Uterus (tissue), 2 donors: ENCODE results near the gene RGS7.

ENCODE experiments used
- POLR2A ChIP-seq, 2 donors: fragments of 450-650 bp; IDR thresholded peaks; one replicate each; pipeline ENCODE4 v1.6.1; 2016; ENCODE audit warnings: antibody characterized with exemption in 2 of 2, mild to moderate bottlenecking in 1 of 2, moderate library complexity in 1 of 2
- TF ChIP-seq, protein P1 (sequence below), 4 experiments: fragments of 200-600 bp in 2 of 4; fragments of 450-650 bp in 2 of 4; sonication (generic) in 2 of 4; IDR thresholded peaks; one replicate each; pipeline ENCODE4 v1.5.1; 2016 to 2019; ENCODE audit warnings: antibody characterized with exemption in 4 of 4, mild to moderate bottlenecking in 2 of 4, moderate library complexity in 1 of 4

DNA sequence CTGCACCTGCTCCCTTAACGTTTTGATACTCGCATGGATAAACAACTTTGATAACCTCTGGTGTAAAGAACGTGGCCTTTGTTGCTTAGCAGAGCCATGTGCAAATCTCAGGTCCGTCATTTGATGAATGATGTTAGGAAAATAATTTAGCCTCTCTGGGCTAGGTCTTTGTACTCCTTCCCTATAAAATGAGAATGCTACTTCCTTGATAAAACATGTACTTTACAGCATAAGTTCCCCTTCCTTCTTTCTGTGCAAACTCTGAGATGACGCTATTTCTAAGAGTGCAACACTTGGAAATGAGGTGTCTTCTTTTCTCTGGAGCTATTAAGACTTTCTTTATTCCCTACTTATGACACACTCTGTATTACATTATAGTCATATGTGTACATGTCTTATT is 243.4 kb downstream of the RGS7 start:
- TF ChIP-seq, protein P1, sequence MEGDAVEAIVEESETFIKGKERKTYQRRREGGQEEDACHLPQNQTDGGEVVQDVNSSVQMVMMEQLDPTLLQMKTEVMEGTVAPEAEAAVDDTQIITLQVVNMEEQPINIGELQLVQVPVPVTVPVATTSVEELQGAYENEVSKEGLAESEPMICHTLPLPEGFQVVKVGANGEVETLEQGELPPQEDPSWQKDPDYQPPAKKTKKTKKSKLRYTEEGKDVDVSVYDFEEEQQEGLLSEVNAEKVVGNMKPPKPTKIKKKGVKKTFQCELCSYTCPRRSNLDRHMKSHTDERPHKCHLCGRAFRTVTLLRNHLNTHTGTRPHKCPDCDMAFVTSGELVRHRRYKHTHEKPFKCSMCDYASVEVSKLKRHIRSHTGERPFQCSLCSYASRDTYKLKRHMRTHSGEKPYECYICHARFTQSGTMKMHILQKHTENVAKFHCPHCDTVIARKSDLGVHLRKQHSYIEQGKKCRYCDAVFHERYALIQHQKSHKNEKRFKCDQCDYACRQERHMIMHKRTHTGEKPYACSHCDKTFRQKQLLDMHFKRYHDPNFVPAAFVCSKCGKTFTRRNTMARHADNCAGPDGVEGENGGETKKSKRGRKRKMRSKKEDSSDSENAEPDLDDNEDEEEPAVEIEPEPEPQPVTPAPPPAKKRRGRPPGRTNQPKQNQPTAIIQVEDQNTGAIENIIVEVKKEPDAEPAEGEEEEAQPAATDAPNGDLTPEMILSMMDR (IDR thresholded peaks at IDR 0.05): no peak
- no peak for TF ChIP-seq POLR2A (IDR thresholded peaks at IDR 0.05)
